HG03558 (cell line): ENCODE measurements around the gene ERI2.
A peak's percentile ranks its signal among the peaks of the same experiment; 100 is the strongest.

ENCODE experiments used
- ATAC-seq: cut with Tn5 transposase; IDR thresholded peaks from one replicate; pipeline ENCODE4 v1.9.1; 2021; ENCODE audit warnings: moderate number of reproducible peaks; ENCODE audit not compliant: unreplicated experiment; ENCODE audit errors: extremely low read depth

ERI2 gene

DNA sequence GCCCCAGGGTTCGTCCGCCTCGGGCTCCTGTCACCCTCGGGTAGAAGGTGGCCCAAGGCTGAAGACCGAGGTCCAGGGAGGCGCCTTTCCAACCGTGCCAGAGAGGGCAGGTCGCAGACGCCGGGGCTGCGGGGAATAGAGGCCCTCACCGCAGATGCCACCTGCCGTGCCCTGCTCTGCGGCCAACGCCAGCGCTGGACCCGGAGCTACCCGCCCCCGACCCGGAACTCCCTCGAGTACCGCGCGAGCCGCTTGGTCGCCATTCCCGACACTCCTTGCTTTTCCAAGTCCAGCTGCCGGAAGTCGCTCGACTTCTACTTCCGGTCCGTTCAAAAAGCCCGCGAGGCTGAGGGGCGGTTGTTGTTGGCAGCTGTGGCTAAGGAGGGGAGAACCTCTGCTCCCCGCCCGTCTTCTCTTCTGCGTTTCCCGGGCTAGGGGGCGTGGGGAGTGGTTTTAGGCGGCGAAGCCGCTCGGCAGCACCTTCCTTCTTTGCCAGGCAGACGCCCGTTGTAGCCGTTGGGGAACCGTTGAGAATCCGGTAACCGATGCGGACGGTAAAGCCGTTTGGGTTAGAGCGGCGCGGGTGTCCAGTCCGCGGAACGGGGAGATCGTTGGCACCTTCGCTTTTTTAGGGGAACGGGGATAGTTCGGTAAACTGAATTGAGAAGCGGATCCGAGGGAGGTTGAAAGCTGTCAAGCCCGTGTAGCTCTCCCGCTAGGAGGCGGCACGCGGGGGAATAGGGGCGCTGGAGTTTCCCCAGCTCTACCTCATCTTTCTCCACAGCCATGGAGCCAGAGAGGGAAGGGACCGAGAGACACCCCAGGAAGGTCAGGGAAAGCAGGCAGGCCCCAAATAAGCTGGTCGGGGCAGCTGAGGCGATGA, at the start of gene ERI2, which contains the start of gene REXO5:
ERI2 (minus strand) TSS at position 305 of the 883 bp plus-strand sequence; CDS start at position 263, 42 bp downstream.
REXO5 (plus strand) TSS at position 360 of the 883 bp plus-strand sequence; CDS start at position 787, 427 bp downstream.
- ATAC-seq: peak; percentile 53

DNA sequence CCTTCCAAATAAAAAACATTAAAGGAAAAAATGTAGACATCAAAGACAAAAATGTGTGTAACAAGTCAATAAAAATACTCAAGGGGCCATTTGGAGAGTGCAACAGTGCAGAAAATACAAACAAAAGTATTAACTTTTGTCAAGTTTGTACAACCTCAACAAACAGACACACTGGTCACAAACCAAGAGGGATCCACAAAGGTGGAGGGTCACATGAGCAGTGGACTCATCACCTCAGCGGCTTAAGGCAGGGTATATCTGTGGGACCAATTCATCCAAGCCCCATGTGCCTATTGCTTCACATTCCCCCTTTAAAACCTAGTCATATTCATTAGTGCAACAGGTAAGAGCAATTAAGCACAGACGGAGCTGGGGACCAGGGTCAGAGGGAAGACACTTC, 48.7 kb upstream of the ERI2 start:
- ATAC-seq: no peak

DNA sequence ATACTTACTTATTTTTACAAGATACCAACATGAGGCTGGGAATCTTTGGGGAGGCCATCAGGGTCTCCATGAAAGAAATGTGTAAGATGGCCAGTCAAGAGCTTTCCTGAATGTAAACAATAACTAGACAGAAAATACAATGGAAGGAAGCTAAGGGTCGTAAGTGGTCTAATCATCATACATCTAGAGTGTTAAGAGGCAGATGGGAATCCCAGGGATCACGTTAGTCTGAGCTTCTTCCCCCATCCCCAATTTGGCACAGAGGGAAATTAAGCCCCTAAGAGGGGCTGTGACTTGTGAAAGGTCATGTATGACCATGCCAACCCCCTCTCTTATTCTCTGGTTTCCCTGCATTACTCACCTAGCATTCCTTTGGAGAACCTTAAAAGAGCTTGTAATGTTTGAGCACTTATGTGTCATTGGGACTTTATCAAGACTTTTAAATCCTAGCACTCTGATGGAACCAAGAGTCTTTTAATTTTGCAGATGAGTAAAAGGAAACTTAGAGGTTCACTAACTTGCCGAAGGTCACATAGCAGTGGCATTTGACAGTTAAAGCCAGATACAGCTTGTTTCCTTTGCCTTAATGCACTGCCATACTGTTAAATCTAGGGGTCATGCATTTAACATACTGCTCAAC, 47.8 kb upstream of the ERI2 start:
- ATAC-seq: no peak

GRCh38 chr16:20853143-20853542, 46.9 kb upstream of the ERI2 start:
- no peak for ATAC-seq

DNA sequence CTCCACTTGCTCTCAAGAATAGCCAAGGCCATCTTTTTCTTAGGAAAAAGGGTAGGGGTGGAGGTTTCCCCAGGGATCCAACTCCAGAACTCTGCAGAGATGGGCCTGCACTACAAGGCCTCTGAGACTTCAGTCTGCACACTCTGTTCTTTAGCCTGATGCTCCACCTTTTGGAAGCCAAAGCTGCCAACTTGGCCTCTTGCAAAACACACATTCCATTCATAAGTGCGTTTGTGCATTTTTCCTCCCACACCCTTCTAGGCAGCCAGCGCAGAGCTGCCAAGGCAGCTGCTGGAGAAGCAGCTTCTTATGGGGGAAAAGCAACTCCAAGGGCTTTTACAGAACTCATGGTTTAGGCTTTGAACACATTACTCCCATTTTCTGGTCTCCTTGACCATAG, 45.3 kb upstream of the ERI2 start:
- no peak for ATAC-seq

GRCh38 chr16:20850981-20851380, 44.7 kb upstream of the ERI2 start:
- no peak for ATAC-seq

DNA sequence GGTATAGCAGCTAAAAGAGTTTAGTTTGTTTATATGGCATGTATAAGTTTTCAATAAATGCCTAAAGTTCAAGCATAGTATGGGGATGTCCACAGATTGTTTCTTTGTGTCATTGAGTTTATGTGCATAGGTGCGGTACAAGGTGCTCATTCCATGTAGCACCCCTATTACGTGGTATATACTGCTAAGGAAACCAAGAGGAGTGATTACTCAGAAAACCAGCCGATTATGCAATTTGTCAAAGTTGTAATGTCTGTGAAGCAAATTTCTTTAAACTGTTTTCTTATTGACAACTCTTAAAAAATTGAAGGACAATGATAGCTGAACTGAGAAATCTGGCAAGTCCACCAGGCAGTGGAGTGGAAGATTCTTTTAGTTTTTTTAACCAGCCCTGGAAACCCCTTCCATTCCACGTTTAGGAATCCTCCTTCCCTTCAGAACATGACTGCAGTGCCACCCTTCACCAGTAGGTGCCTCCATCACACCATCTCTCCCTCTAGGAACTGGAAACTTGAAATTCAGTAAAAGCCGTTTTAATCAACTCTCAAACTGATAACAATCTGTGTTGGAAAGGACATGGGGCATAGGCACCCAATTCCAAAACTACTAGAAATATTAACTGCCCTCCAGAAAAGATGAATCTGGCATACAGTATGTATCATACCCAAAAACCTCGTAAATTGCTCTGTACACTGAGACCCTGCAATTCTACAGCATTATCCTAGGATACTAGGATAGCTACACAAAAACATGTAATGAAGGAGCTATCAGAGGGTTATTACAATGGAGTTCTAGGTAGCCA, 43.5 kb upstream of the ERI2 start:
- ATAC-seq: no peak

- no peak for ATAC-seq
Measured at GRCh38 chr16:20847550-20847949, 41.3 kb upstream of the ERI2 start.

GRCh38 chr16:20846551-20846950, 40.3 kb upstream of the ERI2 start:
- no peak for ATAC-seq

- ATAC-seq: no peak
Measured at GRCh38 chr16:20846030-20846429, 39.8 kb upstream of the ERI2 start.

GRCh38 chr16:20844588-20844987, 38.3 kb upstream of the ERI2 start:
- ATAC-seq: no peak

DNA sequence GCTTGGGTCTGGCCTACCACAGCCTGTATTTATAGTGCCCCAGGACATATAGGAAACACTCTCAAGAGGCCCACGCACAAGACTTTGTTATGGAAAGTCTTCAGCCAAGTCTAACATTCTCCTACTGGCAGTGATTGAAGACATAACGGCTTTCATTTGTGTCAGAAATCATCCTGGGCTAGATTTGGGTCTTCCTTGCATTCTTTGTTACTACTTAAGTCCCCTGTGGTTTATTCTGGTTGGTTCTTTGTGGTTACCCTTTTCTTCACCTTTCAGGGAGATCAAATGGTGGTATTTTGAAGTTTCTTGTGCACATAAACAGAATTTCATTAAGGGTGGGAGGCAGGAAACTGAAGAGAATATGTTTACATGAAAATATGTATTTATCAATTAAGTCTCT, 37.8 kb upstream of the ERI2 start:
- ATAC-seq: no peak

- ATAC-seq: no peak
Measured at GRCh38 chr16:20839504-20839903, 33.2 kb upstream of the ERI2 start.

DNA sequence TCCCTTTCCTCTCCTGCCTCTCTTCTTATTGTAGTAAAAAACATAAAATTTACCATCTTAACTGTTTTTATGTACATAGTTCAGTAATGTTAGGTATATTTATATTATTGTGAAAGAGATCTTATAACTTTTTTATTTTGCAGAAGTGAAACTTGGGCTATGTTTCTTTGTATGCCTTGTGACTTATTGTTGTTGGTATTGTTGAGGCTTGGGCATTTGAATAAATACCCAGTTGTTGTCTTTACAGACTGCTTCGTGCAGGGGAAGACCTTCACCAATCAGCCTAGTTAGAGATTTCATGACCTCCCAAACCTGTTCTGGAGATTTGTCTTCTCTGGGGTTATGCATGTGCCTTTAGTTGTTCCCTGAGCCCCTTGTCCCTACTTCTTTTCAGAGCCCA, 32.0 kb upstream of the ERI2 start:
- no peak for ATAC-seq

- no peak for ATAC-seq
Measured at GRCh38 chr16:20833086-20833485, 26.8 kb upstream of the ERI2 start.

DNA sequence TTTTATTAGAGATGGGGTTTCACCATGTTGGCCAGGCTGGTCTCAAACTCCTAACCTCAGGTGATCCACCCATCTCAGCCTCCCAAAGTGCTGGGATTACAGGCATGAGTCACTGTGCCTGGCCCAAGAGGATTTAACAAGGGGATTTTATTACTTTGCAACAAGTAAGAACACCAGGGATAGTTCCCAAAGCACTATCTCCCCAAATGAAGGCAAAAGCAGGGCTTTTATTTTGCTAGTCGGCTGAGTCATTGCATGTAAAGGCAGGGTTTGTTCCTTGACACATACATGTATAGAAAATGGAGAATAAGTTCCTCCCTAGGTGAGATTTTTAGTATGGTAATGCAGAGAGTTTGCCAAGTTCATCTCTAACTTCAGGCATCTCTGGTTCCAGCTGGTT, 24.1 kb upstream of the ERI2 start:
- no peak for ATAC-seq

- ATAC-seq: no peak
Measured at GRCh38 chr16:20829536-20829935, 23.3 kb upstream of the ERI2 start.

DNA sequence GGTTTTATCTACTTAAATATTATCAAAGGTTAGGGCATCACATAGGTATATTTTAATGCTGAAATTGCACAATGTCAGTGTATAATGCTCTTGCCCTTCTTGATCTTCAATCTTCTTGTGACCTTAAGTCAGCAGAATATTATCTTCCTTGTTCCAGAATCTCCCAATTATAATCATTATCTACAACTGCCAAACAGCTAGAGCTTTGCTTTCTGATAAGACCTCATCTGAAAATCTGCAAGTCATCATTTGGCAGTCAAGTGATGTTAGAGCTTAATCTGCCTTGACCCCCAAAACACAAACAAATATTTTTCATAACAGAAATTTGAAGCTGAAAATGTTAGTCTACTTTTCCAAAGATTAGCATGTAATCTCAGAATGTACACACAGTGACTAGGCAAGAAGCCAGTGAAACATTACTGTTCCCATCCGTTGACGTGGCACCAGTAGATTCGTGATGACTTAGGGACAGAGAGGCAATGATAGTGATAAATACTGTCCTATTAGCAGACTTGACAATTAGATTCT, 19.8 kb upstream of the ERI2 start:
- no peak for ATAC-seq

DNA sequence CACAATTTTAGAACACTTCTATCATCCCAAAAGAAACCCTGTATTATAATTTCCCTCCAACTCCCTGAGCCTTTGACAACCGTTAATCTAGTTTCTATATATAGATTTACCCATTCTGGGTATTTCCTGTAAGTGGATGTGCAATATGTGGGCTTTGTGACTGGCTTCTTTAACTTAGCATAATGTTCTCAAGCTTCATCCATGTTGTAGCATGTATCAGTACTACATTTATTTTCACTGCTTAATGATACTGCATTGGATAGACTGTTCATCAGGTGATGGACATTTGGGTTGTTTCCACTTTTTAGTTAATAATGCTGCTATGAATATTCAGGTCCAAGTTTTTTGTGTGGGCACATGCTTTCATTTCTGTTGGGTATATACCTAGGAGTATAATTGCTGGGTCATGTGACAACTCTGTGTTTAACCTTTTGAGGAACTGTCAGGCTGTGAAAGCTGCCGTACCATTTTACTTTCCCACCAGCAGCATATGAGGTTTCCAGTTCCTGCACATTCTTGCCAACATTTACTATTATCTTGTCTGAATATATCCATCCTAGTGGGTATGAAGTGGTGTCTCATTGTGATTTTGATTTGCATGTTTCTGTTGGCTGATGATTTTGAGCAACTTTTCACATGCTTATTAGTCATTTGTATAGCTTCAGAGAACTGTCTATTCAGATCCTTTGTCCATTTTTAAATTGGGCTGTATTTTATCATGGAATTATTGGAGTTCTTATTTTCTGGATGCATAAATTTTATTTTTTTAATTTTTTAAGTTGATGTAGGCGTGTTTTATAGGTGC, 16.5 kb upstream of the ERI2 start:
- ATAC-seq: no peak

- ATAC-seq: no peak
Measured at GRCh38 chr16:20821682-20822081, 15.4 kb upstream of the ERI2 start.
